Dendritic cell treated with granulocyte-macrophage colony-stimulating factor and Interleukin-4, amounts not matched to agents 40 ng/mL and 50 ng/mL, for 4 days (primary cell): Measurements from ENCODE around the gene SCOC.

Source experiments
- H3K27ac Mint-ChIP-seq: one replicate; pipeline ENCODE4 v1.8.0; 2022; ENCODE audit warnings: mild to moderate bottlenecking, mixed read lengths
- H3K27me3 Mint-ChIP-seq: one replicate; pipeline ENCODE4 v1.8.0; 2022; ENCODE audit warnings: mild to moderate bottlenecking, mixed read lengths
- H3K36me3 Mint-ChIP-seq: one replicate; pipeline ENCODE4 v1.8.0; 2022; ENCODE audit warnings: low read depth, mixed read lengths
- H3K4me1 Mint-ChIP-seq: one replicate; pipeline ENCODE4 v1.8.0; 2022; ENCODE audit warnings: low read depth, mixed read lengths
- H3K4me3 Mint-ChIP-seq: one replicate; pipeline ENCODE4 v1.8.0; 2022; ENCODE audit warnings: mild to moderate bottlenecking, moderate library complexity, mixed read lengths
- H3K9me3 Mint-ChIP-seq: one replicate; pipeline ENCODE4 v1.8.0; 2022; ENCODE audit warnings: mixed read lengths
- intact Hi-C: fragments of 100-400 bp; cut with micrococcal nuclease; formaldehyde crosslinking; loops from one replicate; pipeline ENCODE4 v1.15.0; 2022

SCOC gene

GRCh38 chr4:140349816-140350215, 23.6 kb upstream of the SCOC start:
- intact Hi-C loops, result no loop called here
- H3K36me3 Mint-ChIP-seq, result no peaks in the 10 kb centered on the region
- H3K27ac Mint-ChIP-seq, result no peak overlapping the region
- H3K27me3 Mint-ChIP-seq, result peaks cover 1% of the 10 kb centered on the region
- H3K9me3 Mint-ChIP-seq, result no peaks in the 10 kb centered on the region
- H3K4me3 Mint-ChIP-seq, result no peak overlapping the region
- no peaks in the 10 kb centered on the region for H3K4me1 Mint-ChIP-seq

- intact Hi-C loops, result no loop called here
- Mint-ChIP-seq H3K4me3 (no peak overlapping the region), H3K36me3 (no peaks in the 10 kb centered on the region), H3K4me1 (no peaks in the 10 kb centered on the region), H3K27ac (no peak overlapping the region), H3K27me3 (peaks cover 1% of the 10 kb centered on the region), H3K9me3 (no peaks in the 10 kb centered on the region)
Observed at GRCh38 chr4:140351093-140352075, 22.1 kb upstream of the SCOC start.

GRCh38 chr4:140353786-140354185, 19.7 kb upstream of the SCOC start:
- no peak overlapping the region for H3K27ac Mint-ChIP-seq
- peaks cover 1% of the 10 kb centered on the region for H3K27me3 Mint-ChIP-seq
- H3K4me1 Mint-ChIP-seq, result no peaks in the 10 kb centered on the region
- no peaks in the 10 kb centered on the region for H3K9me3 Mint-ChIP-seq
- intact Hi-C loops, result no loop called here
- H3K4me3 Mint-ChIP-seq, result no peak overlapping the region
- H3K36me3 Mint-ChIP-seq, result no peaks in the 10 kb centered on the region

- no peak overlapping the region for H3K27ac Mint-ChIP-seq
- no peak overlapping the region for H3K4me3 Mint-ChIP-seq
- H3K36me3 Mint-ChIP-seq, result no peaks in the 10 kb centered on the region
- no peaks in the 10 kb centered on the region for H3K9me3 Mint-ChIP-seq
- H3K27me3 Mint-ChIP-seq, result no peaks in the 10 kb centered on the region
- intact Hi-C loops, result no loop called here
- no peaks in the 10 kb centered on the region for H3K4me1 Mint-ChIP-seq
Observed at GRCh38 chr4:140355288-140355687, 18.2 kb upstream of the SCOC start.

DNA sequence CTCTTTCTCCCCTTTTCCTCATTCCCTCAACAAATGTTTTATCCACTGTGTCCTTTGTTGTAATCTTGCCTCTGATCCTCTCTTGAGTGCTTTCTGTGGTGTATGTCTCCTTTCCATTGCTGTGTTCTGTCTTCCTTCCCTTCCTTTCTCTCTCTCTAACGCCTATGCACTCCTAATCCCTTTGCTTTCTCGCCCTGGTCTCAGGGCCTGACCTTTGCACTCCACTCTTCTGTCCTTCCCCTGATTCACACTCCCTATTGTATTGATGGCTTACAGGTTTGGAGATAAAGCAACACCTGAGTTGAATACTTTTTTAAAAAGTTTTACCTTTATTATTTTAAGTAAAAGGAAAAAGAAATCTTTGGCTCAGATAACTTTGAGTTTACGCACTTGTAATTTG, 15.6 kb upstream of the SCOC start:
- H3K9me3 Mint-ChIP-seq, result no peaks in the 10 kb centered on the region
- H3K27ac Mint-ChIP-seq, result no peak overlapping the region
- no peaks in the 10 kb centered on the region for H3K36me3 Mint-ChIP-seq
- no peaks in the 10 kb centered on the region for H3K4me1 Mint-ChIP-seq
- intact Hi-C loops, result no loop called here
- H3K4me3 Mint-ChIP-seq, result no peak overlapping the region
- no peaks in the 10 kb centered on the region for H3K27me3 Mint-ChIP-seq

GRCh38 chr4:140358281-140358680, 15.2 kb upstream of the SCOC start:
- Mint-ChIP-seq H3K9me3 (no peaks in the 10 kb centered on the region), H3K27ac (no peak overlapping the region), H3K36me3 (no peaks in the 10 kb centered on the region), H3K27me3 (no peaks in the 10 kb centered on the region), H3K4me3 (no peak overlapping the region), H3K4me1 (no peaks in the 10 kb centered on the region)
- intact Hi-C loops, result no loop called here

- intact Hi-C loops, result loop anchor here (1.0 to 10.0 kb wide), 4 partner anchors 253 to 525 kb away; no protein-coding TSS in a partner anchor
- H3K27me3 Mint-ChIP-seq, result no peaks in the 10 kb centered on the region
- no peaks in the 10 kb centered on the region for H3K36me3 Mint-ChIP-seq
- H3K27ac Mint-ChIP-seq, result no peak overlapping the region
- no peaks in the 10 kb centered on the region for H3K4me1 Mint-ChIP-seq
- no peaks in the 10 kb centered on the region for H3K9me3 Mint-ChIP-seq
- no peak overlapping the region for H3K4me3 Mint-ChIP-seq
Observed at GRCh38 chr4:140359562-140360427, 13.7 kb upstream of the SCOC start.

- Mint-ChIP-seq H3K4me3 (no peak overlapping the region), H3K4me1 (no peaks in the 10 kb centered on the region), H3K36me3 (no peaks in the 10 kb centered on the region), H3K9me3 (no peaks in the 10 kb centered on the region), H3K27me3 (no peaks in the 10 kb centered on the region), H3K27ac (no peak overlapping the region)
- intact Hi-C loops, result loop anchor here (2.0 to 10.0 kb wide), 3 partner anchors 251 to 524 kb away; no protein-coding TSS in a partner anchor
Observed at GRCh38 chr4:140361099-140361498, 12.3 kb upstream of the SCOC start.

DNA sequence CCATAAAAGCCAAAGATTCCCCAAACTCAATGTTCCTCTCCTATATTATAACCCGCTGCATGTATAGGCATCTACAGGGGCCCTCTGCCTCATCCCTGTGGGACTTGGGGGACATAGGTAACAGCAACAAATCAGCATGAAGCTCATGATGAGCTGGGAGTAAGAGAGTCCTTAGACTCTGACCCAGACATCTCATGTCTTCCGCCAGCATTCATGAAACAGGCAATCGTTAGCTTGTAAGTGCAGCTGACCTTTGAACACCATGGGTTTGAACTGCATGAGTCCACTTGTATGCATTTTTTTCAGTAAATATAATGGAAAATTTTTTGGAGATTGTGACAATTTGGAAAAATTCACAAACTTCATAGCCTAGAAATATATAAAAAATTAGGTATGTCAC, 10.4 kb upstream of the SCOC start:
- Mint-ChIP-seq H3K27me3 (no peaks in the 10 kb centered on the region), H3K4me1 (no peaks in the 10 kb centered on the region), H3K9me3 (no peaks in the 10 kb centered on the region), H3K27ac (no peak overlapping the region), H3K36me3 (no peaks in the 10 kb centered on the region), H3K4me3 (no peak overlapping the region)
- intact Hi-C loops, result loop anchor here (5.0 to 10.0 kb wide), 2 partner anchors 249 to 522 kb away; no protein-coding TSS in a partner anchor

DNA sequence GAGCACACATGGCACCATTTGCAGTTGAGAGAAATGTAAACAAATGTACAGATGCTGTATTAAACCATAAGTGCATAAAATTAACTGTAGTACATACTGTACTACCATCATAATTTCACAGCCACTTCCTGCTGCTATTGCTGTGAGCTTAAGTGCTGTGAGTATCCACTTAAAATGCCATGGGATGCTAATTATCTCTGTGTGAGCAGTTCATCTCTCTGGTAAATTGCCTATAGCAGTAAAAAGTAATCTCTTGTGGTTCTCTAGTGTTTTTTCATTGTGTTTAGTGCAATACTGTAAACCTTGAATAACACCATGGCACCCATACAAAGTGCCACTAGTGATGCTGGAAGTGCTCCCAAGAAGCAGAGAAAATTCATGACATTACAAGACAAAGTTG, 9.9 kb upstream of the SCOC start:
- Mint-ChIP-seq H3K4me1 (no peaks in the 10 kb centered on the region), H3K27me3 (no peaks in the 10 kb centered on the region), H3K4me3 (no peak overlapping the region), H3K27ac (no peak overlapping the region), H3K9me3 (no peaks in the 10 kb centered on the region), H3K36me3 (no peaks in the 10 kb centered on the region)
- intact Hi-C loops, result loop anchor here (5.0 to 10.0 kb wide), 2 partner anchors 249 to 521 kb away; no protein-coding TSS in a partner anchor

GRCh38 chr4:140367738-140368137, 5.7 kb upstream of the SCOC start:
- Mint-ChIP-seq H3K4me1 (peaks cover 10% of the 10 kb centered on the region), H3K27ac (no peak overlapping the region), H3K9me3 (no peaks in the 10 kb centered on the region), H3K36me3 (no peaks in the 10 kb centered on the region), H3K27me3 (no peaks in the 10 kb centered on the region), H3K4me3 (no peak overlapping the region)
- intact Hi-C loops, result loop anchor here (10.0 kb wide), 1 partner anchor 517 kb away; no protein-coding TSS in a partner anchor

DNA sequence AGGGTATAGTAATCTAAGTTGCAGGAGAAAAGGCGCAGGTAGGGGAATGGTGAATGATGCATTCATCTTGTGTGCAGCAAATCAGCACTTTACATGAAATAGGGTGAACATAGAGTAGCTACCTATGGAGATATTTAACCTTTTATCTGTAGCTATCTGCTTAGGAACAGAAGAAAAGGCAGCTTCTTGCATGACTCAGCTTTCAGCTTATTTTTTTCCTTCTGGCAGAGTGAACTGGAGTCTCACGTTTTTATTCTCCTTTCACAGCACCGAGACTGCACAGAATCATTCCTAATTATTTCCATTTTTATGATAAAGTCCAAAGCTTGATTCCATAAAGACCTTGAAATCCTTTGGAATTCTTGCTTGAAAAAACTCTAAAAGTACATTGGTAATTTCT, 4.8 kb upstream of the SCOC start:
- H3K36me3 Mint-ChIP-seq, result no peaks in the 10 kb centered on the region
- H3K27me3 Mint-ChIP-seq, result no peaks in the 10 kb centered on the region
- H3K27ac Mint-ChIP-seq, result no peak overlapping the region
- H3K9me3 Mint-ChIP-seq, result no peaks in the 10 kb centered on the region
- intact Hi-C loops, result loop anchor here (10.0 kb wide), 1 partner anchor 516 kb away; no protein-coding TSS in a partner anchor
- no peak overlapping the region for H3K4me3 Mint-ChIP-seq
- peaks cover 10% of the 10 kb centered on the region for H3K4me1 Mint-ChIP-seq

GRCh38 chr4:140372751-140373327, 607 bp upstream of the SCOC start:
- intact Hi-C loops, result loop anchor here (1.0 kb wide), 1 partner anchor 151 kb away; the partner anchor contains the start of gene ELMOD2
- H3K27me3 Mint-ChIP-seq, result no peaks in the 10 kb centered on the region
- H3K4me1 Mint-ChIP-seq, result peaks cover 30% of the 10 kb centered on the region
- no peaks in the 10 kb centered on the region for H3K9me3 Mint-ChIP-seq
- H3K27ac Mint-ChIP-seq, result no peak overlapping the region
- no peaks in the 10 kb centered on the region for H3K36me3 Mint-ChIP-seq
- H3K4me3 Mint-ChIP-seq, result no peak overlapping the region
